ENCODE results near the gene ACOX3.

ACOX3 gene

GRCh38 chr4:8334786-8335460, 105.6 kb downstream of the ACOX3 start:
- Histone ChIP-seq H3K4me2 (no peak overlapping the region), H2AFZ (ENCODE audit: low read depth) (no peak overlapping the region), H3K36me3 (ENCODE audit: insufficient read depth) (no peaks in the 10 kb centered on the region), H3K79me2 (ENCODE audit: insufficient read depth, low read depth) (no peaks in the 10 kb centered on the region), H3K27me3 (ENCODE audit: insufficient read depth, low read depth) (no peaks in the 10 kb centered on the region), H4K20me1 (ENCODE audit: insufficient read depth) (no peaks in the 10 kb centered on the region), H3K4me1 (ENCODE audit: low read depth, poor library complexity, severe bottlenecking) (no peaks in the 10 kb centered on the region), H3K27ac (no peak overlapping the region), H3K9ac (no peak overlapping the region), H3K4me3 (IDR thresholded peaks at IDR 0.05; ENCODE audit: insufficient read depth, low read depth, low read length) (no peak overlapping the region)
- TF ChIP-seq CTCF (conservative IDR thresholded peaks at IDR 0.05; ENCODE audit: low read depth, low read length), result no peak

- H3K27me3 ChIP-seq (ENCODE audit: insufficient read depth, low read depth), result no peaks in the 10 kb centered on the region
- H3K27ac ChIP-seq, result no peak overlapping the region
- H4K20me1 ChIP-seq (ENCODE audit: insufficient read depth), result no peaks in the 10 kb centered on the region
- H2AFZ ChIP-seq (ENCODE audit: low read depth), result no peak overlapping the region
- no peaks in the 10 kb centered on the region for H3K36me3 ChIP-seq (ENCODE audit: insufficient read depth)
- no peak overlapping the region for H3K4me3 ChIP-seq (IDR thresholded peaks at IDR 0.05; ENCODE audit: insufficient read depth, low read depth, low read length)
- H3K79me2 ChIP-seq (ENCODE audit: insufficient read depth, low read depth), result no peaks in the 10 kb centered on the region
- TF ChIP-seq CTCF (conservative IDR thresholded peaks at IDR 0.05; ENCODE audit: low read depth, low read length), result no peak
- H3K4me2 ChIP-seq, result no peak overlapping the region
- no peaks in the 10 kb centered on the region for H3K4me1 ChIP-seq (ENCODE audit: low read depth, poor library complexity, severe bottlenecking)
- H3K9ac ChIP-seq, result no peak overlapping the region
Measured at GRCh38 chr4:8333726-8334460, 106.6 kb downstream of the ACOX3 start.

- no peak overlapping the region for H3K9ac ChIP-seq
- no peak overlapping the region for H3K27ac ChIP-seq
- no peaks in the 10 kb centered on the region for H3K27me3 ChIP-seq (ENCODE audit: insufficient read depth, low read depth)
- no peak overlapping the region for H2AFZ ChIP-seq (ENCODE audit: low read depth)
- no peak overlapping the region for H3K4me3 ChIP-seq (IDR thresholded peaks at IDR 0.05; ENCODE audit: insufficient read depth, low read depth, low read length)
- no peaks in the 10 kb centered on the region for H3K4me1 ChIP-seq (ENCODE audit: low read depth, poor library complexity, severe bottlenecking)
- no peaks in the 10 kb centered on the region for H4K20me1 ChIP-seq (ENCODE audit: insufficient read depth)
- H3K79me2 ChIP-seq (ENCODE audit: insufficient read depth, low read depth), result no peaks in the 10 kb centered on the region
- TF ChIP-seq CTCF (conservative IDR thresholded peaks at IDR 0.05; ENCODE audit: low read depth, low read length), result no peak
- H3K36me3 ChIP-seq (ENCODE audit: insufficient read depth), result no peaks in the 10 kb centered on the region
- no peak overlapping the region for H3K4me2 ChIP-seq
Measured at GRCh38 chr4:8332891-8333331, 107.6 kb downstream of the ACOX3 start.

GRCh38 chr4:8332038-8332857, 108.3 kb downstream of the ACOX3 start:
- H3K27ac ChIP-seq, result no peak overlapping the region
- H3K4me1 ChIP-seq (ENCODE audit: low read depth, poor library complexity, severe bottlenecking), result no peaks in the 10 kb centered on the region
- no peaks in the 10 kb centered on the region for H3K27me3 ChIP-seq (ENCODE audit: insufficient read depth, low read depth)
- no peaks in the 10 kb centered on the region for H4K20me1 ChIP-seq (ENCODE audit: insufficient read depth)
- no peak overlapping the region for H3K9ac ChIP-seq
- H3K36me3 ChIP-seq (ENCODE audit: insufficient read depth), result no peaks in the 10 kb centered on the region
- TF ChIP-seq CTCF (conservative IDR thresholded peaks at IDR 0.05; ENCODE audit: low read depth, low read length), result no peak
- H2AFZ ChIP-seq (ENCODE audit: low read depth), result no peak overlapping the region
- H3K79me2 ChIP-seq (ENCODE audit: insufficient read depth, low read depth), result no peaks in the 10 kb centered on the region
- H3K4me3 ChIP-seq (IDR thresholded peaks at IDR 0.05; ENCODE audit: insufficient read depth, low read depth, low read length), result no peak overlapping the region
- no peak overlapping the region for H3K4me2 ChIP-seq

Measured in KMS-11 (cell line).